D721Med (cell line): ENCODE data around the gene MLF1.

Experiments
- DNase-seq: peaks from one replicate; pipeline ENCODE4 v3.0.0; 2011; ENCODE audit warnings: low spot score; ENCODE audit not compliant: insufficient read length
- FAIRE-seq: peaks from 2 replicates; lab custom pipeline; 2011; peaks lifted over from hg19 to GRCh38; lab: Jason Lieb, UNC
- TF ChIP-seq, protein P1 (sequence below): IDR thresholded peaks from 2 replicates; pipeline ENCODE4 v1.5.1; 2012; ENCODE audit warnings: mild to moderate bottlenecking, control low read depth; ENCODE audit not compliant: insufficient read depth; ENCODE audit errors: missing control alignments

Gene MLF1

DNA sequence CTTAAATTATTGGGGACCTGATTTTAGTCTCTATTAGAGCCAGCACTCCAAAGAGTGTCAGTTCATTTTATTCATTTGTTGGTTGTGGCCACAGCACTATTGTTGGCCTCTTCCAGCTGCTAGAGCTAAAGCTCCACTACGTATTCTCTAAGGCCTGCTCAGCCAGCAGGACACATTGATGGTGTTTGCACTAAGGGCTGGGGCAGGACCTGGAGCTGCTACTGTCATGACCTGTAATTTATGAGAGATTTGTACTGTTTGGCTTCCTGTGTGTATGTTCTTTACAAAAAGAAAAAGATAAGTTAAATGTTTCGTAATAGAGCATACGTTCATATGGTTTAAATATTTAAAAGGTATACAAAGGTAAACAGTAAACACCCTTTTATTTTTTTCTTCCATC, 81.5 kb downstream of the MLF1 start:
- FAIRE-seq (no peak), DNase-seq (no peak)
- TF ChIP-seq, protein P1, sequence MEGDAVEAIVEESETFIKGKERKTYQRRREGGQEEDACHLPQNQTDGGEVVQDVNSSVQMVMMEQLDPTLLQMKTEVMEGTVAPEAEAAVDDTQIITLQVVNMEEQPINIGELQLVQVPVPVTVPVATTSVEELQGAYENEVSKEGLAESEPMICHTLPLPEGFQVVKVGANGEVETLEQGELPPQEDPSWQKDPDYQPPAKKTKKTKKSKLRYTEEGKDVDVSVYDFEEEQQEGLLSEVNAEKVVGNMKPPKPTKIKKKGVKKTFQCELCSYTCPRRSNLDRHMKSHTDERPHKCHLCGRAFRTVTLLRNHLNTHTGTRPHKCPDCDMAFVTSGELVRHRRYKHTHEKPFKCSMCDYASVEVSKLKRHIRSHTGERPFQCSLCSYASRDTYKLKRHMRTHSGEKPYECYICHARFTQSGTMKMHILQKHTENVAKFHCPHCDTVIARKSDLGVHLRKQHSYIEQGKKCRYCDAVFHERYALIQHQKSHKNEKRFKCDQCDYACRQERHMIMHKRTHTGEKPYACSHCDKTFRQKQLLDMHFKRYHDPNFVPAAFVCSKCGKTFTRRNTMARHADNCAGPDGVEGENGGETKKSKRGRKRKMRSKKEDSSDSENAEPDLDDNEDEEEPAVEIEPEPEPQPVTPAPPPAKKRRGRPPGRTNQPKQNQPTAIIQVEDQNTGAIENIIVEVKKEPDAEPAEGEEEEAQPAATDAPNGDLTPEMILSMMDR = no peak
